ENCODE measurements around the gene PPIP5K1.

DNA sequence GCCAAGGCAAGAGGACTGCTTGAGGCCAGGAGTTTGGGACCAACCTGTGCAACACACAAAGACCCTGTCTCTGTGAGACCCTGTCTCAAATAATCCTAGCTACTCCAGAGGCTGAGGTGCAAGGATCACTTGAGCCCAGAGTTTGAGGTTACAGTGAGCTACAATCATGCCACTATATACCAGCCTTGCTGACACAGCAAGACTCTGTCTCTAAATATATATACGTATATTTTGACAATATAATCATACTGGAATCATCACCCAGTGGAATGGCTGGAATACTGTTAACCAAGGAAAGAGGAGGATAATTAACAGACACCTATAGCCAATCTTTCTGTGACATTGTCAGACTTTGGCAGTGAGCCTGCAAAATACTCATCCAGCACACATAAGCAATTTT lies 81.6 kb downstream of the PPIP5K1 start:
- TF ChIP-seq, protein P1, sequence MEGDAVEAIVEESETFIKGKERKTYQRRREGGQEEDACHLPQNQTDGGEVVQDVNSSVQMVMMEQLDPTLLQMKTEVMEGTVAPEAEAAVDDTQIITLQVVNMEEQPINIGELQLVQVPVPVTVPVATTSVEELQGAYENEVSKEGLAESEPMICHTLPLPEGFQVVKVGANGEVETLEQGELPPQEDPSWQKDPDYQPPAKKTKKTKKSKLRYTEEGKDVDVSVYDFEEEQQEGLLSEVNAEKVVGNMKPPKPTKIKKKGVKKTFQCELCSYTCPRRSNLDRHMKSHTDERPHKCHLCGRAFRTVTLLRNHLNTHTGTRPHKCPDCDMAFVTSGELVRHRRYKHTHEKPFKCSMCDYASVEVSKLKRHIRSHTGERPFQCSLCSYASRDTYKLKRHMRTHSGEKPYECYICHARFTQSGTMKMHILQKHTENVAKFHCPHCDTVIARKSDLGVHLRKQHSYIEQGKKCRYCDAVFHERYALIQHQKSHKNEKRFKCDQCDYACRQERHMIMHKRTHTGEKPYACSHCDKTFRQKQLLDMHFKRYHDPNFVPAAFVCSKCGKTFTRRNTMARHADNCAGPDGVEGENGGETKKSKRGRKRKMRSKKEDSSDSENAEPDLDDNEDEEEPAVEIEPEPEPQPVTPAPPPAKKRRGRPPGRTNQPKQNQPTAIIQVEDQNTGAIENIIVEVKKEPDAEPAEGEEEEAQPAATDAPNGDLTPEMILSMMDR (optimal IDR thresholded peaks at IDR 0.05 in 1 of 3, IDR thresholded peaks at IDR 0.05 in 1 of 3, conservative IDR thresholded peaks at IDR 0.05 in 1 of 3; ENCODE audit: extremely low read depth in 1 of 3, insufficient read depth in 2 of 3, low read length in 3 of 3), result no peak
- TF ChIP-seq EZH2 (IDR thresholded peaks at IDR 0.05; ENCODE audit: low read length), result no peak
